Measurements from ENCODE around the gene HOXB1. TPM values are rescaled to one million over a fixed set of nuclear protein-coding genes. Genes with fewer than 3 reads are reported as not detected.

The HOXB1 gene
- total RNA-seq, 1 donor from 2014 or later = not detected

- Histone ChIP-seq H3K4me3 (ENCODE audit: low read depth, low read length) (no peak overlapping the region), H3K27me3 (ENCODE audit: control insufficient read depth, insufficient read depth, low read length) (peaks cover 78% of the 10 kb centered on the region), H3K36me3 (ENCODE audit: control insufficient read depth, insufficient read depth, low read length) (no peaks in the 10 kb centered on the region)
- TF ChIP-seq CTCF (IDR thresholded peaks at IDR 0.05; ENCODE audit: insufficient read depth, low read length, severe bottlenecking) = no peak
- DNase-seq (ENCODE audit: low read depth) (no peak), FAIRE-seq (no peak)
Observed at GRCh38 chr17:48546924-48547807, 16.4 kb upstream of the HOXB1 start.

GRCh38 chr17:48546137-48546923 lies 15.5 kb upstream of the HOXB1 start:
- Histone ChIP-seq H3K27me3 (ENCODE audit: control insufficient read depth, insufficient read depth, low read length) (peaks cover 75% of the 10 kb centered on the region), H3K4me3 (ENCODE audit: low read depth, low read length) (no peak overlapping the region), H3K36me3 (ENCODE audit: control insufficient read depth, insufficient read depth, low read length) (no peaks in the 10 kb centered on the region)
- TF ChIP-seq CTCF (IDR thresholded peaks at IDR 0.05; ENCODE audit: insufficient read depth, low read length, severe bottlenecking) = no peak
- FAIRE-seq (no peak), DNase-seq (ENCODE audit: low read depth) (no peak)

GRCh38 chr17:48545539-48545938 lies 14.7 kb upstream of the HOXB1 start:
- no peak overlapping the region for H3K4me3 ChIP-seq (ENCODE audit: low read depth, low read length)
- no peak for TF ChIP-seq CTCF (IDR thresholded peaks at IDR 0.05; ENCODE audit: insufficient read depth, low read length, severe bottlenecking)
- peaks cover 75% of the 10 kb centered on the region for H3K27me3 ChIP-seq (ENCODE audit: control insufficient read depth, insufficient read depth, low read length)
- no peaks in the 10 kb centered on the region for H3K36me3 ChIP-seq (ENCODE audit: control insufficient read depth, insufficient read depth, low read length)
- no peak for FAIRE-seq
- no peak for DNase-seq (ENCODE audit: low read depth)

- FAIRE-seq (no peak), DNase-seq (ENCODE audit: low read depth) (no peak)
- Histone ChIP-seq H3K36me3 (ENCODE audit: control insufficient read depth, insufficient read depth, low read length) (no peaks in the 10 kb centered on the region), H3K27me3 (ENCODE audit: control insufficient read depth, insufficient read depth, low read length) (peaks cover 73% of the 10 kb centered on the region), H3K4me3 (ENCODE audit: low read depth, low read length) (no peak within 1 kb of the TSS)
- TF ChIP-seq CTCF (IDR thresholded peaks at IDR 0.05; ENCODE audit: insufficient read depth, low read length, severe bottlenecking) = no peak
Observed at GRCh38 chr17:48545022-48545375, 14.2 kb upstream of the HOXB1 start, which contains the start of gene HOXB2. Gene HOXB2 (minus strand): TSS chr17:48545109. CDS start chr17:48544911, 198 bp downstream.

GRCh38 chr17:48544349-48545021 lies 13.7 kb upstream of the HOXB1 start:
- H3K36me3 ChIP-seq (ENCODE audit: control insufficient read depth, insufficient read depth, low read length) = no peaks in the 10 kb centered on the region
- no peak overlapping the region for H3K4me3 ChIP-seq (ENCODE audit: low read depth, low read length)
- DNase-seq (ENCODE audit: low read depth) = no peak
- no peak for FAIRE-seq
- TF ChIP-seq CTCF (IDR thresholded peaks at IDR 0.05; ENCODE audit: insufficient read depth, low read length, severe bottlenecking) = no peak
- peaks cover 71% of the 10 kb centered on the region for H3K27me3 ChIP-seq (ENCODE audit: control insufficient read depth, insufficient read depth, low read length)
